ENCODE measurements around the gene ERFL. TPM values are rescaled to one million over a fixed set of nuclear protein-coding genes. Genes with fewer than 3 reads are reported as not detected.
A peak's percentile ranks its signal among the peaks of the same experiment; 100 is the strongest.

ERFL gene
- 0.36 TPM for total RNA-seq

GRCh38 chr19:41928221-41928683 is at the start of gene ERFL:
Gene ERFL, minus strand, starts transcription at chr19:41928449. Its CDS starts 15,530 bp downstream, at chr19:41912919.
- DNase-seq (ENCODE audit: low spot score), result no peak

GRCh38 chr19:41977916-41978315 is 49.7 kb upstream of the ERFL start:
- no peak for DNase-seq (ENCODE audit: low spot score)

- DNase-seq (ENCODE audit: low spot score), result no peak
Measured at GRCh38 chr19:41974652-41975051, 46.4 kb upstream of the ERFL start.

GRCh38 chr19:41971363-41971762 is 43.1 kb upstream of the ERFL start:
- DNase-seq (ENCODE audit: low spot score), result no peak

GRCh38 chr19:41969772-41970458 is 41.7 kb upstream of the ERFL start:
- no peak for DNase-seq (ENCODE audit: low spot score)

GRCh38 chr19:41968751-41969595 is 40.7 kb upstream of the ERFL start:
- no peak for DNase-seq (ENCODE audit: low spot score)

- no peak for DNase-seq (ENCODE audit: low spot score)
Measured at GRCh38 chr19:41967054-41967783, 39.0 kb upstream of the ERFL start.

GRCh38 chr19:41965106-41965505 is 36.9 kb upstream of the ERFL start:
- no peak for DNase-seq (ENCODE audit: low spot score)

GRCh38 chr19:41960973-41961372 is 32.7 kb upstream of the ERFL start:
- DNase-seq (ENCODE audit: low spot score), result no peak

- peak; percentile 89 for DNase-seq (ENCODE audit: low spot score)
Measured at GRCh38 chr19:41959056-41960053, 31.1 kb upstream of the ERFL start, which contains the start of gene RABAC1. Gene RABAC1, minus strand, starts transcription at chr19:41959321. Its CDS starts 29 bp downstream, at chr19:41959292.

- peak; percentile 89 for DNase-seq (ENCODE audit: low spot score)
Measured at GRCh38 chr19:41958367-41959055, 30.3 kb upstream of the ERFL start.

GRCh38 chr19:41957838-41958366 is 29.7 kb upstream of the ERFL start:
- DNase-seq (ENCODE audit: low spot score), result peak; percentile 74

GRCh38 chr19:41957161-41957837 is 29.1 kb upstream of the ERFL start:
- no peak for DNase-seq (ENCODE audit: low spot score)

- no peak for DNase-seq (ENCODE audit: low spot score)
Measured at GRCh38 chr19:41956621-41957020, 28.4 kb upstream of the ERFL start.

GRCh38 chr19:41955521-41955920 is 27.3 kb upstream of the ERFL start:
- DNase-seq (ENCODE audit: low spot score), result no peak

- DNase-seq (ENCODE audit: low spot score), result peak; percentile 81
Measured at GRCh38 chr19:41951686-41952172, 23.5 kb upstream of the ERFL start.

- DNase-seq (ENCODE audit: low spot score), result no peak
Measured at GRCh38 chr19:41947091-41947490, 18.8 kb upstream of the ERFL start.

GRCh38 chr19:41945135-41945766 is 17.0 kb upstream of the ERFL start:
- DNase-seq (ENCODE audit: low spot score), result no peak

GRCh38 chr19:41944336-41944735 is 16.1 kb upstream of the ERFL start:
- no peak for DNase-seq (ENCODE audit: low spot score)
